ENCODE measurements around the gene MS4A6A. TPM values are rescaled to one million over a fixed set of nuclear protein-coding genes. Genes with fewer than 3 reads are reported as not detected.

MS4A6A gene
- total RNA-seq, 1 experiment from 2014 or later: not detected

DNA sequence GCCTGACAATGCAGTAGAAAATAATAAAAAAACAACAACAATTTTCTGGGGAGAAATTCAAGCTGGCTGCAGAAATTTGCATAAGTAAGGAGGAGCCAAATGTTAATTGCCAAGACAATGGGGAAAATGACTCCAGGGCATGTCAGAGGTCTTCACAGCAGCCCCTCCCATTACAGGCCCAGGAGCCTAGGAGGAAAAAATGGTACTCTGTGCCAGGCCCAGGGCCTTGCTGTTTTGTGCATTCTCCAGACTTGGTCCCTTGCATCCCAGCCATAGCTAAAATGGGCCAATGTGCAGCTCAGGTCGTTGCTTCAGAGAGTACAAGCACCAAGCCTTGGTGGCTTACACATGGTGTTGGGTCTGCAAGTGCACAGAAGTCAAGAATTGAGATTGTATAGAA lies 49.0 kb downstream of the MS4A6A start:
- Histone ChIP-seq H3K36me3 (ENCODE audit: low read depth, low read length) (no peaks in the 10 kb centered on the region), H3K9me3 (ENCODE audit: low read length) (0 out of 2 replicates have a peak, but pooled peaks cover 4% of the 10 kb centered on the region), H2AFZ (ENCODE audit: low read length) (no peak overlapping the region), H3K27me3 (ENCODE audit: low read length) (no peaks in the 10 kb centered on the region), H3K27ac (ENCODE audit: low read length) (no peak overlapping the region), H3K4me2 (ENCODE audit: low read length) (no peak overlapping the region), H3K9ac (ENCODE audit: low read length) (no peak overlapping the region), H3K4me3 (ENCODE audit: low read length) (no peak overlapping the region), H3F3A (ENCODE audit: low read length, unreplicated experiment) (no peaks in the 10 kb centered on the region), H3K4me1 (ENCODE audit: insufficient read depth, low read length) (0 out of 2 replicates have a peak, but pooled peaks cover 3% of the 10 kb centered on the region), H3K9me2 (replicated peaks; ENCODE audit: low read length) (no peaks in the 10 kb centered on the region), H4K20me1 (ENCODE audit: low read length) (no peaks in the 10 kb centered on the region), H3K79me2 (ENCODE audit: low read length) (no peaks in the 10 kb centered on the region)
- TF ChIP-seq EZH2 (IDR thresholded peaks at IDR 0.05; ENCODE audit: low read length, unreplicated experiment): no peak
- TF ChIP-seq EZH2phosphoT487 (IDR thresholded peaks at IDR 0.05; ENCODE audit: borderline replicate concordance, low read length): no peak
- TF ChIP-seq, protein P1, sequence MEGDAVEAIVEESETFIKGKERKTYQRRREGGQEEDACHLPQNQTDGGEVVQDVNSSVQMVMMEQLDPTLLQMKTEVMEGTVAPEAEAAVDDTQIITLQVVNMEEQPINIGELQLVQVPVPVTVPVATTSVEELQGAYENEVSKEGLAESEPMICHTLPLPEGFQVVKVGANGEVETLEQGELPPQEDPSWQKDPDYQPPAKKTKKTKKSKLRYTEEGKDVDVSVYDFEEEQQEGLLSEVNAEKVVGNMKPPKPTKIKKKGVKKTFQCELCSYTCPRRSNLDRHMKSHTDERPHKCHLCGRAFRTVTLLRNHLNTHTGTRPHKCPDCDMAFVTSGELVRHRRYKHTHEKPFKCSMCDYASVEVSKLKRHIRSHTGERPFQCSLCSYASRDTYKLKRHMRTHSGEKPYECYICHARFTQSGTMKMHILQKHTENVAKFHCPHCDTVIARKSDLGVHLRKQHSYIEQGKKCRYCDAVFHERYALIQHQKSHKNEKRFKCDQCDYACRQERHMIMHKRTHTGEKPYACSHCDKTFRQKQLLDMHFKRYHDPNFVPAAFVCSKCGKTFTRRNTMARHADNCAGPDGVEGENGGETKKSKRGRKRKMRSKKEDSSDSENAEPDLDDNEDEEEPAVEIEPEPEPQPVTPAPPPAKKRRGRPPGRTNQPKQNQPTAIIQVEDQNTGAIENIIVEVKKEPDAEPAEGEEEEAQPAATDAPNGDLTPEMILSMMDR (conservative IDR thresholded peaks at IDR 0.05; ENCODE audit: low read depth, low read length): no peak
- BruUV-seq (replicated peaks): no TSS peak
- DNase-seq (no peak), ATAC-seq (no peak)
- intact Hi-C loops (cut with micrococcal nuclease): no loop called here
- ChIA-PET CTCF (no interaction called here), POLR2A (ENCODE audit: unreplicated experiment) (no interaction called here)

DNA sequence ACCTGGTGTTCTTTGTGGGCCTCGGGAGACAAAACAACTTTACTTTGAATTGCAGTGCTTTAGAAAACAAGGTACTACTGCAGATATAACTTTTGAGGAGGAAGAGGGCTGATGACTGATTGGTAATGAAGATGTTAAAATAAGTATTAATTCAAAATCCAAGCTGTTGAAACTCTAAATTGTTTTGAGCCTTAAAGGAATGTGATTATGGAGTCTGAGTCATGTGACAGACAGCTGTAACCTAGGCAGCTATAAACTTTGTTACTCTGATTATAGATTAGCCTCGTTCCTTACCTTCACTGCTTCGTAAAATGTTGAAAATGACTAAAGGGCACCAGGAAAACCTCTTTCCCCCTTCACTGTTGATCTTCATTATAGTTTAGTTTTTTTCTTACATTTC lies 51.0 kb downstream of the MS4A6A start:
- no peak for ATAC-seq
- DNase-seq: no peak
- H3K4me2 ChIP-seq (ENCODE audit: low read length): no peak overlapping the region
- H3K9me3 ChIP-seq (ENCODE audit: low read length): 0 out of 2 replicates have a peak, but pooled peaks cover 4% of the 10 kb centered on the region
- no peak overlapping the region for H3K9ac ChIP-seq (ENCODE audit: low read length)
- no peaks in the 10 kb centered on the region for H3K9me2 ChIP-seq (replicated peaks; ENCODE audit: low read length)
- peaks cover 20% of the 10 kb centered on the region for H3K4me1 ChIP-seq (ENCODE audit: insufficient read depth, low read length)
- no peak overlapping the region for H3K27ac ChIP-seq (ENCODE audit: low read length)
- no peaks in the 10 kb centered on the region for H3K27me3 ChIP-seq (ENCODE audit: low read length)
- H3K79me2 ChIP-seq (ENCODE audit: low read length): no peaks in the 10 kb centered on the region
- H2AFZ ChIP-seq (ENCODE audit: low read length): peak overlapping the region; percentile 54
- intact Hi-C loops (cut with micrococcal nuclease): no loop called here
- BruUV-seq (replicated peaks): no TSS peak
- H3K36me3 ChIP-seq (ENCODE audit: low read depth, low read length): no peaks in the 10 kb centered on the region
- H3F3A ChIP-seq (ENCODE audit: low read length, unreplicated experiment): no peaks in the 10 kb centered on the region
- no peak overlapping the region for H3K4me3 ChIP-seq (ENCODE audit: low read length)
- no peaks in the 10 kb centered on the region for H4K20me1 ChIP-seq (ENCODE audit: low read length)
- ChIA-PET CTCF (no interaction called here), POLR2A (ENCODE audit: unreplicated experiment) (no interaction called here)
- TF ChIP-seq, protein P1 (conservative IDR thresholded peaks at IDR 0.05; ENCODE audit: low read depth, low read length): no peak
- TF ChIP-seq EZH2 (IDR thresholded peaks at IDR 0.05; ENCODE audit: low read length, unreplicated experiment) (no peak), EZH2phosphoT487 (IDR thresholded peaks at IDR 0.05; ENCODE audit: borderline replicate concordance, low read length) (no peak)

DNA sequence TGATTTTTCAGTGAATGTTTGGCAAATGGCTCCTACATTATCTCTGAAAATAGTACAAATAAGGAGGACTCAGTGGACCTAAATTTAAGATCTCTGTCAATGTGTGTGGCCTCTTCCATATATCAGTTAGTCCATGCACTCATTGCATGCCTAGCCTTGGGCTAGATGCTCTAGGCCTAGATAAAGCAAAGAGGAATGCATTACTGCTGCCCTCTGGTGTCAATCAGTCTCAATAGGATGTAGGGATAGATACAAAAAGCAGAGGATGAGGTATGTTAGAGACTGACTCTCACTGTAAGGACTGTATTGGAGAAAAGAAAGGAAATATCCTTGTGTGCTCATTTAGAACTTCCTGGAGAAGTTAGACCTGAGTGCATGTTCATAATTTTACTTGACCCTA lies 52.4 kb downstream of the MS4A6A start:
- ChIA-PET CTCF (no interaction called here), POLR2A (ENCODE audit: unreplicated experiment) (no interaction called here)
- Histone ChIP-seq H3K9me3 (ENCODE audit: low read length) (0 out of 2 replicates have a peak, but pooled peaks cover 4% of the 10 kb centered on the region), H2AFZ (ENCODE audit: low read length) (no peak overlapping the region), H3K36me3 (ENCODE audit: low read depth, low read length) (no peaks in the 10 kb centered on the region), H3K27ac (ENCODE audit: low read length) (no peak overlapping the region), H4K20me1 (ENCODE audit: low read length) (no peaks in the 10 kb centered on the region), H3K4me3 (ENCODE audit: low read length) (no peak overlapping the region), H3K9ac (ENCODE audit: low read length) (no peak overlapping the region), H3K27me3 (ENCODE audit: low read length) (no peaks in the 10 kb centered on the region), H3K4me1 (ENCODE audit: insufficient read depth, low read length) (peaks cover 30% of the 10 kb centered on the region), H3K4me2 (ENCODE audit: low read length) (no peak overlapping the region), H3K9me2 (replicated peaks; ENCODE audit: low read length) (no peaks in the 10 kb centered on the region), H3K79me2 (ENCODE audit: low read length) (no peaks in the 10 kb centered on the region), H3F3A (ENCODE audit: low read length, unreplicated experiment) (no peaks in the 10 kb centered on the region)
- ATAC-seq: peak; percentile 75
- no TSS peak for BruUV-seq (replicated peaks)
- intact Hi-C loops (cut with micrococcal nuclease): loop anchor here (1.0 kb wide), 1 partner anchor 307 kb away; no protein-coding TSS in a partner anchor
- peak; percentile 83 for DNase-seq
- TF ChIP-seq EZH2phosphoT487 (IDR thresholded peaks at IDR 0.05; ENCODE audit: borderline replicate concordance, low read length): no peak
- TF ChIP-seq, protein P1 (conservative IDR thresholded peaks at IDR 0.05; ENCODE audit: low read depth, low read length): peak; percentile 88

Measured in PC-3 (cell line).